WI38 (cell line): Measurements from ENCODE around the gene NID2.

Experiments used
- H3K4me3 ChIP-seq: 2 replicates; pipeline ENCODE4 v1.5.1; 2011; ENCODE audit warnings: low read depth, mild to moderate bottlenecking, control low read depth, low read length
- TF ChIP-seq, protein P1 (sequence below): IDR thresholded peaks from 2 replicates; pipeline ENCODE4 v1.5.1; 2012; ENCODE audit warnings: low read depth, mild to moderate bottlenecking, control low read depth, low read length

The NID2 gene

GRCh38 chr14:52061890-52062289 is 7.0 kb downstream of the NID2 start:
- TF ChIP-seq, protein P1, sequence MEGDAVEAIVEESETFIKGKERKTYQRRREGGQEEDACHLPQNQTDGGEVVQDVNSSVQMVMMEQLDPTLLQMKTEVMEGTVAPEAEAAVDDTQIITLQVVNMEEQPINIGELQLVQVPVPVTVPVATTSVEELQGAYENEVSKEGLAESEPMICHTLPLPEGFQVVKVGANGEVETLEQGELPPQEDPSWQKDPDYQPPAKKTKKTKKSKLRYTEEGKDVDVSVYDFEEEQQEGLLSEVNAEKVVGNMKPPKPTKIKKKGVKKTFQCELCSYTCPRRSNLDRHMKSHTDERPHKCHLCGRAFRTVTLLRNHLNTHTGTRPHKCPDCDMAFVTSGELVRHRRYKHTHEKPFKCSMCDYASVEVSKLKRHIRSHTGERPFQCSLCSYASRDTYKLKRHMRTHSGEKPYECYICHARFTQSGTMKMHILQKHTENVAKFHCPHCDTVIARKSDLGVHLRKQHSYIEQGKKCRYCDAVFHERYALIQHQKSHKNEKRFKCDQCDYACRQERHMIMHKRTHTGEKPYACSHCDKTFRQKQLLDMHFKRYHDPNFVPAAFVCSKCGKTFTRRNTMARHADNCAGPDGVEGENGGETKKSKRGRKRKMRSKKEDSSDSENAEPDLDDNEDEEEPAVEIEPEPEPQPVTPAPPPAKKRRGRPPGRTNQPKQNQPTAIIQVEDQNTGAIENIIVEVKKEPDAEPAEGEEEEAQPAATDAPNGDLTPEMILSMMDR = no peak
- H3K4me3 ChIP-seq = no peak overlapping the region

GRCh38 chr14:52061390-52061789 is 7.5 kb downstream of the NID2 start:
- no peak overlapping the region for H3K4me3 ChIP-seq
- TF ChIP-seq, protein P1 = no peak

DNA sequence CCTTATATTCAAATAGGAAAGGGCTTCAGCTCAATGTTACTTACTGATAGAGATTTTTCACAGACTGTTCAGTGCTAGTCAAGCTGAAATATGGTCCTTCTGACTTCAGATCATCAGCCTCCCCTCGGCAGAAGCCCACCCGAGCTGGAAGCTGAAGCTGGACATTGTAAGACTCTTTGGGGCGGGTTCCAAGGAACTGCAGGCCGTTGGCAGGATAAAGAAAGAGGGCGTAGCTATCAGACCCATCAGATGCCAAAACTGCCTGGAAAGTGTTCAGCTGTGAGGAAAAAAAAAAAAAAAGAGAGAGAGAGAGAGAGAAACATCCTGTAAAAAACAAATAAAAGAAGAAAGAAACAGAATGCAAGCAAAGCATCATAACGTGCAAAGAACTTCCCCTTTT is 8.8 kb downstream of the NID2 start:
- no peak overlapping the region for H3K4me3 ChIP-seq
- TF ChIP-seq, protein P1 = no peak

GRCh38 chr14:52059649-52060048 is 9.2 kb downstream of the NID2 start:
- H3K4me3 ChIP-seq = no peak overlapping the region

DNA sequence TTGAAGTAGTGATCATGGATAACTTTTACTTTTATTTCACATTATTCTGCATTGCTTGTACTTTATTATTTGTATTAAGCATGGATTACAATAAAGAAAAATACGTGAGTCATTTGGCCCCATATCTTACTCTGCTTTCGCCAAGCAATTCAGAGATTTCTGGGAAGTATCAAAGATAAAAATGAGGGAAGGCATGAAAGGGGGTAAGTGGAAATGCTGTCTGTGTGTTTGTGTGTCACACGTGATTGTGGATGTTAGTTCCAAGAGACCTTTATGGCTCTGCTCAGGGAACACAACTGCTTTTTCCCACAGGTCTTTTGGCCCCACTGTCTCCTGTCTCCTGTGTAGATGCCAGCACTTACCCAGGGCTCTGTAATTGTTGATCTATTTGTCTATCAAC is 10.5 kb downstream of the NID2 start:
- H3K4me3 ChIP-seq = no peak overlapping the region
- TF ChIP-seq, protein P1 = no peak

More at GRCh38 chr14:52059649-52060048, 9.2 kb downstream of the NID2 start:
- TF ChIP-seq, protein P1 = no peak

DNA sequence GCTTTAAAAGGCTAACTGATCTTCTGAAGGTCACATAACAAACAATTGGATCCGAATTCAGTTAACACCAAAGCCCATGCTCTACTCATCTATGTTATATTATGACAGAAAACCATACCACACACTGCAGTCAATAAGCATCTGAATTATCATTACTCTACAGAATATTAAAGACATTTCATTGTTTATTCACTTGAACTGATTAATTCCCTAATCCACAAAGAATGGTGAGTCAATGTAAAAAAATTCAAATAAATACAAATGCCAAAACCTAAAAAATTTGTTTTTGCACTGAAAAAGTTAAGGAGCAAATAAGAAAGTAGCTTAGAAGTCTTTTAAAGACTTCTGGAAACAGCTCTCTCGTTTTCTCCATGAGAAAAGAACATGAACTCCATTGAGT is 13.7 kb downstream of the NID2 start:
- TF ChIP-seq, protein P1 = no peak
- H3K4me3 ChIP-seq = no peak overlapping the region

GRCh38 chr14:52054678-52055077 is 14.2 kb downstream of the NID2 start:
- no peak overlapping the region for H3K4me3 ChIP-seq
- TF ChIP-seq, protein P1 = no peak
